HG02884 (cell line): ENCODE results near the gene SLC6A11.

Experiments used
- ATAC-seq: cut with Tn5 transposase; IDR thresholded peaks from one replicate; pipeline ENCODE4 v1.9.1; 2021; ENCODE audit warnings: mild to moderate bottlenecking, moderate library complexity; ENCODE audit not compliant: unreplicated experiment

SLC6A11 gene

GRCh38 chr3:10974746-10975375, 158.8 kb downstream of the SLC6A11 start:
- no peak for ATAC-seq

GRCh38 chr3:10975695-10976234, 159.7 kb downstream of the SLC6A11 start:
- no peak for ATAC-seq

- no peak for ATAC-seq
Observed at GRCh38 chr3:10976770-10977169, 160.7 kb downstream of the SLC6A11 start.

GRCh38 chr3:10977892-10978510, 162.0 kb downstream of the SLC6A11 start:
- ATAC-seq = no peak

GRCh38 chr3:10978956-10979355, 162.9 kb downstream of the SLC6A11 start:
- no peak for ATAC-seq

GRCh38 chr3:10980312-10980711, 164.3 kb downstream of the SLC6A11 start:
- ATAC-seq = no peak

GRCh38 chr3:10981031-10981430, 165.0 kb downstream of the SLC6A11 start:
- no peak for ATAC-seq

- ATAC-seq = no peak
Observed at GRCh38 chr3:10981961-10982360, 165.9 kb downstream of the SLC6A11 start.

GRCh38 chr3:10982782-10983181, 166.8 kb downstream of the SLC6A11 start:
- no peak for ATAC-seq

- no peak for ATAC-seq
Observed at GRCh38 chr3:10983219-10983916, 167.3 kb downstream of the SLC6A11 start.

- no peak for ATAC-seq
Observed at GRCh38 chr3:10984371-10984896, 168.4 kb downstream of the SLC6A11 start.

- no peak for ATAC-seq
Observed at GRCh38 chr3:10985181-10985580, 169.2 kb downstream of the SLC6A11 start.

- ATAC-seq = no peak
Observed at GRCh38 chr3:10986592-10986991, 170.6 kb downstream of the SLC6A11 start.

- no peak for ATAC-seq
Observed at GRCh38 chr3:10988001-10988665, 172.1 kb downstream of the SLC6A11 start.

GRCh38 chr3:10988991-10989484, 173.0 kb downstream of the SLC6A11 start:
- ATAC-seq = no peak
